ENCODE results near the gene OR10AD1.

Gene OR10AD1

DNA sequence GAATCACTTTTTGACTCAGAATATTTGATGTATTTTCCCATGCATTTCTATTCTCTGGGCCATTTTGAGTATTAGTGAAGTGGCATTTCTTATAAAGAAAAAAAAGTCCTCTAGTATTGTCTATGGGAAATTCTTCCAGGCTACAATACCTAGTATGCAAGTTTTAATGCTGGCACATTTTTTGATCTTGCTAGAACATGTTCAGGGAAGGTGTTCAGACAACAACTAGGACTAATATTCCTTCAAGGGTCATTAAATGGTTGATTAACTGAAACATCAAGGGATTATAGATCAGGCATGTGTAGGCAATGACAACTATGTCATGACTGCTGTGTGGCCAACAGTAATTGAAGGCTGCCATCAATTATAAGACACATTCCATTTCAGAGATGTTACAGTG is 12.0 kb downstream of the OR10AD1 start:
- no peak for DNase-seq (ENCODE audit: low spot score)

DNA sequence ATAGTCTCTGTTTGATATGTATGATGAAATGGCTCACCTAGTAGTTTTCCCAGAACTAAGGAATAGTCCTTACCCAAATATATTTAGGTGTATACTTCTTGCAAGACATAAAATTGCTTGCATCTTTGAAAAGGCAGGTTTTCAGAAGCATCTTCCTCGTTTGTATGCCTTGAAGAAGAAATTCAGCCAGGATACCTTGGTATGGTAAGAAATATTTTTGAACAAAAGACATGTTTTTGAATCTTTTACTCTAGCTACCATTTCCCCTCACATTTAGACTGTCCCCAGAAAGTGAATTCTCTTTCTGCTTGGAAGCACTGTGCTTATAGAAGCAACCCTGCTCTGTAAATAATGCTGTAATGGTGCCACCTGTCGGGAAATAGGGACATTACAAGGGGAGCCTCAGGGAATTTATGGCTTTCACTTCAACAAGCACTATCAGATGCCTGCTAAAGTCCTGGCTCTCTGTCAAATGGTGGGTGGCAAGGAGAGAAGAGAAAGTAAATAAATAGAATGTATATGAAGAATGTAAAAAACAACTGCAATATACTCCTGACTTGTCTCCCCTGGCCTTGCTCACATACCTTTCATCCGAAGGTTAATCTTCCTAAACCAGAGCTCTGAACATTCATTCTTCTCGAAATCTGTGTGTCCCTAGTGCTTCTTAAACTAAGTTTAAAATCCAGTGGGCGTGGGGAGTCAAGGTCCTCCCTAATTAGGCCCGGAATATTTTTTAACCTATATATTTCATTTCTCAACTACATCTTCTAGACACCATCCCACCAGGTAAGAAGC is 13.6 kb downstream of the OR10AD1 start:
- DNase-seq (ENCODE audit: low spot score), result peak; percentile 68

DNA sequence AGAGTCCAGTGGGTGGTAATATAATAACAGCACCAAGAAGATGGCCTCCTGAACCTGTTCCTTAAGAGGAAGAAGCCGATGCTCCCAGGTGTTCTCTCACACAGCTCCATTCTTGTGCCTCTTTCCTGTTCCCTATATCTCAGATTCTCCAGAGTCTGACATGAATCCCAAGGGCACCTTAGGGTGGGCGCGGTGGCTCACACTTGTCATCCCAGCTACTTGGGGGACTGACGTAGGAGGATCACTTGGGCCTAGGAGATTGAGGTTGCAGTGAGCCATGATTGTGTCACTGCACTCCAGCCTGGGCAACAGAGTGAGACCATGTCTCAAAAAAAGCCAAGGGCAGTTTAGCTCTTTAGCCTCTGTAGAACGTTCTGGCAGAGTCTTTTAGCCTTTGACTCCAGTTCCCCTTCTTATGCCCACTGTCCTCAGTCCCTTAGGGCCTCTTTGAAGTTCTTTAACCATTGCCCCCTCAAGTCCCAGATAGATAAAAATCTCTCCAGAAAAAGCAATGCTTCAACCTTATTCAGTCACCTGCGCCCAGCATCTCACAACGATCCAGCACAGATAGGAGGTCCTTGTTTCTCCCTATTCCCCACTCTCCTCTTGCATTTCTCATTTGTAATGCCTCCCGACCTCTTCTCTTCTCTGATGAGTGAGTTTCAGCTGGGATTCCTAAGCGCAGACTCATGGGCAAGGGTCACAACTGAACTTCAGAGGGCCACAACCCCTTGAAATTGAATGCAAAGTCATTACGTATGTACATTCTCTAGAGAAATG is 15.0 kb downstream of the OR10AD1 start:
- DNase-seq (ENCODE audit: low spot score), result no peak

DNA sequence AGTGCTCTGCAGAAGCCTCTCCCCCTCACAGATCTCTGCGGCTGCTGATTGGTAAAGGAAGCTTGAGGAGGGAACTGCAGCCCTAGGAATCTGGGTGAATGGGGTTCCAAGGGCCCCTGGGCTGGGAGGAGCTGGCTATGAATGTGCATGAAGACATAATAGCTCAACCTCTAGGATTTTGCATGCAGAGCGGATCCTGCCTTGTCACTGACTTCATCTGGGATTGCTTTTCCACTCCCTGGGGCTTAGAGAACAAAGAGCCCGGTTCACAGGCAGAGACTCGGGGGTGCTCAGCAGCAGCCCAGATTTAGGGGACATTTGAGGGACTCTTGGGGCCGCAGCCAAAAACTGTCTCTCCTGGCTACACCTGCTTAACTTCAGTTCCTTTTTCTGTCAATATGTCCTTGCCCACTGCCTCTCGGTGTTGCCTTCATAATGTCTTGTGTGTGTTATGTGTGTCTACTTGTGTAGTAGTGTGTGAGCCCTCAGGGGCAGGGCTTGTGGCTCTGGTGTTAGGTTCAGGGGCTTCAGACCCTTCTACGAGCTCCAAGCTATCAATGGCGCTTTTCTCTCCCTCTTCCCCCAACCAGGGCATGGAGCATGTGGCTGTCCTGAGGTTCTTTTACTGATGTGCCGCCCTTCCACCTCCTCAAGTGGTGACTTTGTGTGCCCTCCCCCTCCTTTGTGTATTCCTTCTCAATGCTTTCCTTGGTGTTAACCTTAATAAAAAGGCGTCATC is 17.7 kb downstream of the OR10AD1 start:
- no peak for DNase-seq (ENCODE audit: low spot score)

DNA sequence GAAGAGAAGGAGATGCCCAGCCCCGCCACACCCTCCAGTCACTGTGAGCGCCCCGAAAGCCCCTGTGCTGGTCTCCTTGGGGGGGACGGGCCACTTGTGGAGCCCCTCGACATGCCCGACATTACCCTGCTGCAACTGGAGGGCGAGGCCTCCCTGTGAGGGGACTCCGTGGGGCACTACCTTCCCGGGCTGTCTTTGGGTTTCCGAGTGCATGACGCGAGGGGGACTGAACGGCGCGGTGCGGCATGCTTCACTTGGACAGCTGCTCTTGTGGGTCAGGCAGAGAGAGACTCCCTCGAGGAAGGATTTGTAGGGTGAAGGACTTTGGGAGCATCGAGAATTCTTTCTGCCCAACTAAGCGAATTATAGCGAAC is 18.6 kb downstream of the OR10AD1 start:
- no peak for DNase-seq (ENCODE audit: low spot score)

DNA sequence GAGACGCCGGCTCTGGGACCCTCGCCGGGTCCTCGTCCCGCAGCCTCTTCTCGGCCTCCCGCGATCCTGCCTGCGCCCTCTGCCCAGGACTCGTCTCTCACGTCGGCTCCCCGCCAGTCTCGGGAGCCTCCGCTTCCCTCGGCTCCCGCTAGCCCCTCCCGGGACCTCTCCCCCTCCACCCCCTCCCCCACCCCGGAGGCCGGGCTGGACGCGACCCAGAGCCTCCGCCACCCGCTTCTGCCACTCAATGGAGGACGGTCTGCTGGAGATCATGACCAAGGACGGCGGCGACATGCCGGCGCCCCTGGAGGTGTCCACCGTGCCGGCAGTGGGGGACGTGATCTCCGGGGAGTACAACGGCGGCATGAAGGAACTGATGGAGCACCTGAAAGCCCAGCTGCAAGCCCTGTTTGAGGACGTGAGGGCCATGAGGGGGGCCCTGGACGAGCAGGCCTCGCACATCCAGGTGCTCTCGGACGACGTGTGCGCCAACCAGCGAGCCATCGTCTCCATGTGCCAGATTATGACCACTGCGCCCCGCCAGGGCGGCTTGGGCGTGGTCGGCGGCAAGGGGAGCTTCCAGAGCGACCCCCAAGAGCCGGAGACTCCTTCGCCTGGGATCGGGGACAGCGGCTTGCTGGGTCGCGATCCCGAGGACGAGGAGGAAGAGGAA is 19.1 kb downstream of the OR10AD1 start:
- DNase-seq (ENCODE audit: low spot score), result no peak

DNA sequence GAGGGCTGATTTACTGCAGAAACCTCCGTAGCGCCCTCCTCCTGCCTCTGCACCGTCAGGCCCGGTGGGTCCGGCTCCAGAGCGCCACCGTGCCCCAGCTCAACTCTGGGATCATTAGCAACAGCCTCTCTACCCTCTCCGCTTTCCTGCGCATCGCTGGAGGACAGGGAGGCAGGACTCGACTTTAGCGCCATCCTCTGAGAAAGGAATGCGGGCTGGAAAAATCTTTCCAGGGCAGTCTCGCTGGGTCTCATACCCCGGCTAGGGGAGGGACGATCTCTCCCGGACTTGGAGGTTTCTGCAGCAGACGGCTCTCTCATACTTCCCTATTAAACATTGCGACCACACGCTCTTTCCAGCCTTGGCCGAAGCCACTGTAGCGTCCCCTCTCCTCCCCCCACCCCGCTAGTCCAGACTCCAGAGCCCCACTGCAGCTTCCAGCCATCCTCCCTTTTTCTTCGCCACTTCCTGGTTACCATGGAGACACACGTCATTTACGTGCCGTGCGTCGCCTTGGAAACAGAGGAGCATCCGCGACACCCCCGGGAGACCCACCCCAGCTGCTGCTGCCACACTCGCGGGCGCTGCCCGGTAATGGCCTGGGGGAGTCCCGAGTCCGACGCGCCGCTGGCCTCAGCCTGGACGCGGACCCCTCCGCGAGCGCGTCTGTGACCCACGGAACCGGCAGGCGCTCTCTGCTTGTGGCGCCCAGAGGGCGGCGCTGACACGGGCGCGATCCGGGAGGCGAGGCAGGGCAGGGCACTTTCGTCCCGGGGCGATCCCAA is 19.8 kb downstream of the OR10AD1 start, which contains the start of gene CCDC184:
Gene CCDC184, plus strand, starts transcription at position 554 of the 785 bp plus-strand sequence. CDS start 479 bp downstream, outside the sequence.
- peak; percentile 87 for DNase-seq (ENCODE audit: low spot score)

DNA sequence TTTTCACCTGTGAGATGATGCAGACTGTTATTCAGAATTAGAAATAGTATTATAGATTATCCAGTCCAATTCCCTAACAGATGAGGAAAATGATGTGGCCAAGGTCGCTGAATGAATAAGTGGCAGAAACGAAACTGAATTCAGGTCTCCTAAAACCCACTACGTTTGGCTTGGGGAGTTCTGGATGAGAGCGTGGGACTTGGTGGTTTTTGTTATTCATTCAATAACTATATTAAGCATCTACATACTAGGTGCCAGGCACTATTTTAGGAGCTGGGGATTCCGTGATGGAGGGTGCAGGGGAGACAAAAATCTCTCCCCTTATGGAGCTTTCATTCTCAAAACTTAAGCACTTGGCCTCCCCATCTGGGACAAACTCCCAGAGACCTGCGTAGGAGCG is 20.5 kb downstream of the OR10AD1 start:
- DNase-seq (ENCODE audit: low spot score), result no peak

DNA sequence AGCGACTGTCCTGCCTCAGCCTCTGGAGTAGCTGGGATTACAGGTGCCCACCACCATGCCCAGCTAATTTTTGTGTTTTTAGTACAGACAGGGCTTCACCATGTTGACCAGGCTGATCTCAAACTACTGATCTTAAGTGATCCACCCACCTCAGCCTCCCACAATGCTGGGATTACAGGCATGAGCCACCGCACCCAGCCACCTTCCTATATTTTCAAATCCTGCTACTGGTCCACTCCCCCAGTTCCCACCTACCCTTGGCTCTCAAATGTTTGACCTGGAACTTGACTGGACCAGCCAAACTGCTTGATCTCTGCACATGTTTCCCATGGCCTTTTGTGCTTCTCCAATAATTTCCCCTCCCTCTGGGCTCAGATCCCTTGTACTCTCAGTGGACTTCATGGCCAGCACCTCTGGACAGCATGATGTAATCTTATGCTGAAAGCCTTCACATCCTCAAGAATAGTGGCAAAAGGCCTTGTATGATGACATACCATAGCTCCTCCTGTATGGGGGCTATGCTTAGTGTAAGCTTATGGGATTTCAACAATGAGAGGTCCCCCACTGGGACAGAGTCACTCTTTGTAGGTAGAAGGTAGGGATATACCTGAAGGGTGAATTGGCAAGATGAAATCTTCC is 22.1 kb downstream of the OR10AD1 start:
- DNase-seq (ENCODE audit: low spot score), result no peak

DNA sequence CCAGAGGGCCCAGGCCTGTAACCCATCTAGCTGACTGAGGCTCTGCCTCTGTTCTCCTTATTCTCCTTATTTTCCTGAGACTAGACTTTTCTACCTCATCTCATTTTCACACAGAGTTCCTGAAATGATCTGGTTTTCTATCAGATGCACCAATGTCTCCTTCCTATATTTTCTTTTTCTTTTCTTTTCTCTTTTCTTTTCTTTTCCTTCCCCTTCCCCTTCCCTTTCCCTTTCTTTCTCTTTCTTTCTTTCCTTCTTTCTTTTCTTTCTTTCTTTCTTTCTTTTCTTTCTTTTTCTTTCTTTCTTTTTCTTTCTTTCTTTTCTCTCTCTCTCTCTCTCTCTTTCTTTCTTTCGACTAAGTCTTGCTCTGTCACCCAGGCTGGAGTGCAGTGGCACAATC is 22.7 kb downstream of the OR10AD1 start:
- no peak for DNase-seq (ENCODE audit: low spot score)

DNA sequence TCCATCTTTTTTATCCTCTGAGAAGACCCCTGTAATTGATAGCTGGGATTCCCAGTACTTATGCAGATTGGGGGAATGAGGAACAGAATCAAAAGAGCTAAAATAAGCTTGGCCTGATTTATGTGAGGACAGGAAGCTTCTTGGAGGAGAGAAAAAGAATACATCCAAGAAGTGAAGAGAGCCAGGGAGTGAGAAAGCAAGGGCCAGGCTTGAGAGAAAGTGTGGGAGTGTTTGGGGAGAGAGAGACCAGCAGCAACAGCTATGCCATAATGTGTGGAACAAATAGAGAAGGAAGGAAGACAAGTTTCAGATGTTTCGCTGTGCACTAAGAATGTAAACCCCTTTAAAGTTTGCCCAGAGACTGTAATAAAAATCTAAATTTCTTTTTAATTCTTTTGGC is 23.6 kb downstream of the OR10AD1 start:
- no peak for DNase-seq (ENCODE audit: low spot score)

DNA sequence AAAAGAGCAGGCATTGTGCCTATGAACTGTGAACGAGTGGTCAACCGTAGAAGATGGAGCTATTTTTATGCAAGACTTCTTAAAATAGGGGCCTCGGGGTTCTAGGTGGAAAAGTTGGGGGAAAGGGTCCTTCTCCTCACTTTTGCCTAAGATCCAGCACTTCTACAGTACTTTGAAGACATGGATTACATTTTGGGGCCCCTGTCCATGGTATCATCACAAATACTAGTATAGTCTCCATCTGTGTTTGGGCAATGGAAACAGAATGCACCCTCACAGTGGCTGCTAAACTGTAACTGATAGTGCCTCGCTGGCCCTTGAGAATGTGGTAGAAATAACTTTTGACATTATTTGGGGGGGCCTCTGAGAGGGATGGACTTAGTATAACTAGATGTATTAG is 25.1 kb downstream of the OR10AD1 start:
- DNase-seq (ENCODE audit: low spot score), result no peak

DNA sequence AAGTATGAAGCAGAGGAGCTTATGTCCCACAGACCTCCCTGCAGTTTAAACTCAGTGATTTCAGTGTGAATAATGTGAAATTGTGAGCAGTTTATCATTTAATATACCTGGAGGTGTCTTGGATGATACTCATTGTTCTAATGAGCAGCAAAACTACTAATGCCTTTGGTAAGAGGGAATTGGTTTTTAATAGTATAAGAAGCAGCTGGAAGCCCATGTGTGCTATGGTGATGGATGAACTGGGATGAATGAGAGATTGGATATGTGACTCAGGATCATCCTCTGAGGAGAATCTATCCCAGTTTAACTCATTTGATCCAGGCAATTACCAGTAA is 26.7 kb downstream of the OR10AD1 start:
- no peak for DNase-seq (ENCODE audit: low spot score)

DNA sequence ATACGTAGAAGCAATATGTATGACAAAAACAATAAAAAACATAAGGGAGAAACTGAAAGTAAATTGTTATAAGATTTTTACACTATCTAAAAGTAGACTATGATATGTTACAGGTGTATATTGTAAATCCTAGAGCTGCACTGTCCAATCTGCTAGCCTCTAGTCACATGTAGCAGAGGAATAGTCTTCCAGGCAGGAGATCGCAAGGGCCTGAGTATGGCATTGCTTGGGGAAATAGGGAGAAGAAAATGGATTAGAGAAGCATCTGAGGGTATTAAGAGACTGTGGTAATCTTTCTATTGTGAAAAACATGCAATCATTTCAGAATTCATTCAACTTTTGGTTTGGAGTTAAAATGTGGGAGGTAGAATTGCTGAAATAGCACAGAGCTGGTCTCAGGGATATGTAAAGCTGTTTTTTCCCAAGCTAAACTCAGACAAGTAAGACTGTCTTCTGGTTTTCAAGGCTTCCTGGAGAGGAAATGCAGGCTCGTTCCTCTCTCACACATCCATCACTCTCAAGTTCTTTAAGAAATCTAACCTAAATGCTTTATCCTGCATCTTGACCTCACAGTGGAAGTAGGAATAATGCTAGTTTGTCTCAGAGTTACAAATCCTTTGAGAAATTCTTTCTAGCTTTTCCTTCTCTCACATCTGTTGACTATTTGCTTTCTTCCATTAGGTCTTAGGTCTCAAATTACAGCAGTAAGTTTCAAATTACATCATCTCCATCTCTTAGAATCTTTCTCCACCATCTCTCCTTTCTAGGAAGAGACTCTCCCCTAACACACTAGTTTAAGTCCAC is 27.3 kb downstream of the OR10AD1 start:
- DNase-seq (ENCODE audit: low spot score), result peak; percentile 21

DNA sequence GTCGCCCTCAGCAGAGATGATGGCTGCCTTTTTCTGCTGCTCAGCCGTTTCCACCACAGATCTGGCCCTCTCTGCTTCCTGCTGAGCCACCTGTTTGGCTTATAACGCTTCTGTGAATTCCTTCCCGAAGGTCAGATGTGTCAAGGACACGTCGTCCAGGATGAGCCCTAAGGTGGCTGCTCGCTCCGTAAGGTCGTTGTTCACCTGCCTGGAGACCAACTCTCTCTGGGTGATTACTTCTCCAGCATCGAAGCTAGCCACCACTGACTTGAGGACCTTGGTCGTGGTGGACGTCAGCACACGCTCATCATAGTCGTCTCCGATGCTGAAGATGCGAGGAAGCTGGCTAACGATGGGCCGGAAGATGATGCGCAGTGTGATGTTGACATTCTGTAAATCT is 34.1 kb downstream of the OR10AD1 start:
- DNase-seq (ENCODE audit: low spot score), result no peak

DNA sequence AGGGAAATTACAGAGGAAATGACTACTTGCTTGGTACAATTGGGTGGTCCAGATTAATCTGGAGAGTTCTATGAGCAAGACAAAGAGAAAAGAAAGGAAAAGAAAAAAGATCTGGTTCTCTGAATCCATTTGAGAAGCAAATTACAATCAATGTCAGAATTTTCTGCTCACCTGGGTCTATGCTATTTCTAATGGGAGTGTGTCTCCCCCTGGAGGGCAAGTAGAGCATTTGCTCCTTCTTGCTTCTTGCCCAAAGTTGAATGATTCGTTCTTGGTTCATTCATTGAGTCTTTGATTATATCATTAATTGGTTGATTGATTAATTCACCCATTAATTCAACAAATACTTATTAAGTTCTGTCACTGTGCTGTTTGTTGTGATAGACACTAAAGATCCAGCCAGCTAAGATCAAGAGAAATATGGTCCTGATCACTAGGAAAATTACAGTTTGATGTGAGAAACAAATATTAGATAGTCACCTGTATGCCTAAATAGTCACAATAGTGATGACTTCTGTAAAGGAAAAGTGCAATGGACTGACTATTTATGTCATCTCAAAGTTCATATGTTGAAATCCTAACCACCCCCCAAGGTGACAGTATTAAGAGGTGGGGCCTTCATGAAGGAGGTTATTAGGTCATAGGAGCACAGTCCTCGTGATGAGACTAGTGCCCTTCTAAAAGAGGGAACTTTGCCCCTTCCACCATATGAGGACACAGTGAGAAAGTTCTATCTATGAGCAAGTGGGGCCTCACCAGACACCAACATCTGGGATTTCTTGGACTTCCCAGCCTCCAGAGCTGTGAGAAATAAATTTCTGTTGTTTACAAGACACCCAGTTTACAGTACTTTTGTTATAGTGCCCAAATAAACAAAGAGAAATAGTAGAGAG is 37.8 kb downstream of the OR10AD1 start:
- peak; percentile 59 for DNase-seq (ENCODE audit: low spot score)

DNA sequence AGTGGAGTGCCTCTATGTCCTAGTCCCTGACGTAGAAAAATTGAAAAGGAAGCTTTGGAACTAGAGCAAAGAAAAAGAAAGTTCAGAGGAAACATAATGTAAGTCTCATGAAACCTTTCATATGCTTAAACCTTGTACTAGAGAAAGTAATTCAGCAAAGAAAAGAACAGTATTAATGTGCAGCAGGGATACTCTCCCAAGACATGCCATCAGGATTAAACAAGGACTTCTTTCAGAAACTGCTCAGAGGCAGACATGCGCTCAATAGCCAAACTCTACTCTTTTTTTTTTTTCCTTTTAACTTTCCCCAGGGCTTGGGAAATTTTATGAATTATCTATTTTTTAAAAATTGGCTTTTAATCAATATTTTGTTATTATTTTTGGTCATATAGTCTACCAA is 38.6 kb downstream of the OR10AD1 start:
- DNase-seq (ENCODE audit: low spot score), result no peak

DNA sequence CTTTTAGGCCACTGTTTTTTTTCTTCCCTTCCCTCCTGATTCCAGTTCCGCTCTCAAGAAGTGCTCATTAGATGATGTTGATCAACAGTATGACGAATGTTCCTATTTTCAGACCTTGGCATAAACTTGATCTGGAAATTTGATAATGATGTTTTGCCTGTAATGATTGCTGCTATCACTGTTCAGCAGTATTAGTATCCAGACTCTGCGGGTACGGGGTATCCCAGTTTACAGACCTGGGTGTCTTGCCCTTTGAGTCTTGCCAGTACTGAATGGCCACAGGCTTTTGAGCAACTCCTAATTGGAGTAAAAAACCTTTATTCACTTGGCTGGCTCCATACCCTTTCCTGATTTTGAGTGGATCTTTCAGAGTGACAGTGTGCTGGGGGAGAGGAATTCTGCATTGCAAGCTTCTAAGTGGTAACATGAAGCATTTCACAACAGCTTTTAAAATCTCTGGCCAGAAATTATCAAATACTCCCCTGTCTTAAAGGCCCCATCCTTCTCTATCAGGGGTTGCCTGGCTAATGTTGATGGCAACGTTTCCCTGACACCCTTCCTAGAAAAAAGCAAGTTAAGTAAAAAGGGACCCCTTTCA is 39.8 kb downstream of the OR10AD1 start:
- DNase-seq (ENCODE audit: low spot score), result no peak

DNA sequence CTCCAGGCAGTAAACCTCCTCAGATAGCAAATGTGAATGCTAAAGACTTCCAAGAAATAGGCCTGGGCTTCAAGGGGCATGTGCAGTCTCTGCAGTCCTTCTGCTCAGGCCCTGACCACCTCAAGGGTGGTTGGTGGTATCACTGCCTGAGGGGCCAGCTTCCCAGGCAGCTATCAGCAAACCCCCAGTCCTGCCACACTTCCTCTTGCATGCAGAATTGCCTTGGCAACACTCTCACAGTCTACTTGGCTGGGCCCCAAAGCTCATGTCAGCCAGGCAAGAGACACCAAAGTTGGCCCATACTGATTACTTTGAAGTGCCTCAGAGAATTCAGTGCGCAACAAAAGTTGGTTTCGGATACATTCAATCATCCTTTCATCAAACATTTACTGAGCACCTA is 42.3 kb downstream of the OR10AD1 start:
- DNase-seq (ENCODE audit: low spot score), result no peak

All from AG20443 (cell line).